ENCODE data around the gene FBXW11. TPM values are rescaled to one million over a fixed set of nuclear protein-coding genes. Genes with fewer than 3 reads are reported as not detected.
A peak's percentile ranks its signal among the peaks of the same experiment; 100 is the strongest.

Gene FBXW11
- total and polyA plus RNA-seq, 12 donors, result 6.8 to 89.0 (median 60.3) TPM

- no peak overlapping the region for H3K4me3 ChIP-seq
- no peaks in the 10 kb centered on the region for H3K4me1 ChIP-seq (replicated peaks in 1 of 2)
- H3K27me3 ChIP-seq, result no peaks in the 10 kb centered on the region
- no peaks in the 10 kb centered on the region for H3K9me3 ChIP-seq (replicated peaks in 1 of 3)
- WGBS, 4 donors, result 91 to 98% (median 94%) methylated on average over 7 of the region's 7 CpGs
- no peak for DNase-seq
- H3K36me3 ChIP-seq (replicated peaks in 1 of 2), result peaks cover 0 to 8% of the 10 kb centered on the region in 2 donors
- intact Hi-C loops (cut with DNase I), result no loop called here
- no peak for TF ChIP-seq POLR2A (IDR thresholded peaks at IDR 0.05)
- peak in 5 of 6 experiments; percentile 6 to 31 (median 21) for TF ChIP-seq CTCF (IDR thresholded peaks at IDR 0.05)
- no peak overlapping the region for H3K27ac ChIP-seq
Observed at GRCh38 chr5:171858303-171858702, 148.1 kb downstream of the FBXW11 start.

GRCh38 chr5:171857489-171857876 is 149.0 kb downstream of the FBXW11 start:
- no peaks in the 10 kb centered on the region for H3K9me3 ChIP-seq (replicated peaks in 1 of 3)
- intact Hi-C loops (cut with DNase I), result no loop called here
- no peak overlapping the region for H3K4me3 ChIP-seq
- DNase-seq, result no peak
- peaks cover 0 to 4% of the 10 kb centered on the region in 2 donors for H3K36me3 ChIP-seq (replicated peaks in 1 of 2)
- TF ChIP-seq POLR2A (IDR thresholded peaks at IDR 0.05) (no peak), CTCF (IDR thresholded peaks at IDR 0.05) (no peak)
- 55 to 66% (median 62%) methylated on average over 12 of the region's 12 CpGs for whole genome bisulfite sequencing, 4 donors
- no peaks in the 10 kb centered on the region for H3K4me1 ChIP-seq (replicated peaks in 1 of 2)
- H3K27me3 ChIP-seq, result no peaks in the 10 kb centered on the region
- no peak overlapping the region for H3K27ac ChIP-seq

- intact Hi-C loops (cut with DNase I), result no loop called here
- peaks cover 0 to 3% of the 10 kb centered on the region in 2 donors for H3K36me3 ChIP-seq (replicated peaks in 1 of 2)
- H3K4me3 ChIP-seq, result no peak overlapping the region
- DNase-seq, result no peak
- no peaks in the 10 kb centered on the region for H3K9me3 ChIP-seq (replicated peaks in 1 of 3)
- H3K4me1 ChIP-seq (replicated peaks in 1 of 2), result no peaks in the 10 kb centered on the region
- H3K27me3 ChIP-seq, result no peaks in the 10 kb centered on the region
- no peak overlapping the region for H3K27ac ChIP-seq
- whole genome bisulfite sequencing, 4 donors, result 80 to 84% (median 81%) methylated on average over 17 of the region's 17 CpGs
- TF ChIP-seq POLR2A (IDR thresholded peaks at IDR 0.05), result no peak
- TF ChIP-seq CTCF (IDR thresholded peaks at IDR 0.05), result no peak
Observed at GRCh38 chr5:171855798-171856763, 150.4 kb downstream of the FBXW11 start.

GRCh38 chr5:171855265-171855664 is 151.2 kb downstream of the FBXW11 start:
- Histone ChIP-seq H3K36me3 (replicated peaks in 1 of 2) (no peaks in the 10 kb centered on the region), H3K9me3 (replicated peaks in 1 of 3) (no peaks in the 10 kb centered on the region), H3K4me1 (replicated peaks in 1 of 2) (no peaks in the 10 kb centered on the region), H3K4me3 (no peak overlapping the region), H3K27ac (no peak overlapping the region), H3K27me3 (no peaks in the 10 kb centered on the region)
- TF ChIP-seq POLR2A (IDR thresholded peaks at IDR 0.05) (no peak), CTCF (IDR thresholded peaks at IDR 0.05) (no peak)
- intact Hi-C loops (cut with DNase I), result no loop called here
- no peak for DNase-seq
- WGBS, 4 donors, result 97 to 100% (median 98%) methylated on average over 3 of the region's 3 CpGs

Data from adrenal gland (tissue), 12 donors.